ENCODE data around the gene CNOT3. TPM values are rescaled to one million over a fixed set of nuclear protein-coding genes. Genes with fewer than 3 reads are reported as not detected.
A peak's percentile ranks its signal among the peaks of the same experiment; 100 is the strongest.

Gene CNOT3
- total and polyA plus RNA-seq, 2 donors (not counting 1 experiment from before 2014, with no cell fraction given): 28.1 to 82.1 TPM

DNA sequence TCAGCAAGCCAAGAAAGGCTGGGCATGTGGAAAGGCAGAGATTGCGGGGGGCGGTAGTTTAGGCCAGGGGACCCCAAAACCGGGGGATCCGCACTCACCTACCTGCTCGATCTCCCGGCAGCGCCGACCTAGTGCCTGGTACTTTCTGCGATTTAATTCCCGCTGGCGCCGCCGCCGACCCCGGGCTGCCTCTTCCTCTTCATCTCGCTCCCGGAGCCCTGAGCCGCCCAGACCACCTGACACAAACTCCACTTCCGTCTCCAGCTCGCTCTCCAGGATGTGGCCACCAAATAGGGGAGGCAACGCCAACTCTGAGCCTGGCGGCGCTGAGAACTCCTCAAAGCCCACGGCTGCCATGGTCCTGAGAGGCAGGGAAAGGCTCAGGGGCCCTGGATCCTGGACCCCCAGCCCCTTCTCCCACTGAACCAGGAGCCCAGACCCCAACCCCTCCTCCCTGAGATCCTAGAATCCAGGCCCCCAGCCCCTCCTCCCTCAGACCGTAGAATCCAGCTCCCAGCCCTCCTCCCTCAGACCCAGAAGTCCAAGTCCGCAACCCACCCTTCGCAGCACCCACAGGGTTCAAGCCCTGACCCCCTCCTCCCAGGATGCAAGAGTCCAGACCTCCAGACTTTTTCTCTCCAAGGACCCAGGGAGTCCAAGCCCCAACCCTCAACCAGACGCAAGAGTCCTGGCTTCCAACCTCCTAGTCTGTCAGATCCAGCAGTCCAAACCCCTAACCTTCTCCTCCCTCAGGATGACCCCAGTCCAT lies 23.0 kb upstream of the CNOT3 start:
- ATAC-seq (ENCODE audit: low read depth) (no peak), DNase-seq (no peak)
- 2% methylated on average over 28 of the region's 28 CpGs for WGBS (ENCODE audit: insufficient coverage)
- Histone ChIP-seq H3K27ac (ENCODE audit: low read length in 2 of 2) (peak overlapping the region in 1 of 2 donors; percentile 78), H3K27me3 (replicated peaks in 1 of 4; ENCODE audit: control extremely low read depth in 1 of 4, control insufficient read depth in 3 of 4, insufficient read depth in 4 of 4, low read length in 3 of 4) (no peaks in the 10 kb centered on the region), H3K79me2 (ENCODE audit: control insufficient read depth, insufficient read depth, low read length) (peaks cover 51% of the 10 kb centered on the region), H4K20me1 (ENCODE audit: control insufficient read depth, insufficient read depth, low read length, poor library complexity, severe bottlenecking) (peaks cover 27% of the 10 kb centered on the region), H3K9me3 (ENCODE audit: control extremely low read depth in 1 of 3, control insufficient read depth in 2 of 3, insufficient read depth in 1 of 3, low read length in 2 of 3) (no peaks in the 10 kb centered on the region), H3K36me3 (replicated peaks in 1 of 2; ENCODE audit: control extremely low read depth in 1 of 2, control insufficient read depth in 1 of 2, extremely low read depth in 1 of 2, insufficient read depth in 2 of 2, low read length in 1 of 2) (peaks cover 2 to 27% of the 10 kb centered on the region in 2 experiments), H3K9ac (ENCODE audit: low read length) (peak overlapping the region; percentile 77), H3K4me2 (replicated peaks; ENCODE audit: low read depth, low read length, poor library complexity, severe bottlenecking) (peak overlapping the region; percentile 79), H3K4me3 (ENCODE audit: control extremely low read depth in 1 of 5, extremely low read depth in 1 of 5, insufficient read depth in 1 of 5, low read depth in 2 of 5, low read length in 4 of 5) (peak overlapping the region; percentile 71 to 86 (median 81)), H3K4me1 (ENCODE audit: control insufficient read depth in 2 of 2, insufficient read depth in 2 of 2, low read length in 2 of 2) (peaks cover 14 to 25% of the 10 kb centered on the region in 2 donors), H2AFZ (ENCODE audit: insufficient read depth, low read depth, low read length, poor library complexity, severe bottlenecking) (peak overlapping the region; percentile 95)
- H3K4me1 Mint-ChIP-seq: peaks cover 31% of the 10 kb centered on the region
- ChIA-PET POLR2A (interaction anchor here (1.0 to 2.3 kb wide), 7 partner anchors 12 to 334 kb away, joined by 3 to 25 read pairs (median 6); partner anchors contain the start of genes CNOT3, LENG1, LENG8 and NDUFA3), CTCF (interaction anchor here (2.4 kb wide), 1 partner anchor 12 kb away, joined by 8 read pairs; the partner anchor contains the start of gene NDUFA3)
- H3K9me3 Mint-ChIP-seq (ENCODE audit: insufficient read depth): no peaks in the 10 kb centered on the region
- H3K27me3 Mint-ChIP-seq: no peaks in the 10 kb centered on the region
- intact Hi-C loops (cut with micrococcal nuclease): loop anchor here (1.0 to 10.0 kb wide), 7 partner anchors 12 to 1000 kb away; partner anchors contain the start of genes CNOT3, LENG1, MYADM and NDUFA3
- peak overlapping the region; percentile 89 for H3K4me3 Mint-ChIP-seq
- no peak for TF ChIP-seq EZH2 (IDR thresholded peaks at IDR 0.05; ENCODE audit: borderline replicate concordance, insufficient read depth, low read depth, low read length, poor library complexity, severe bottlenecking)
- TF ChIP-seq, protein P1, sequence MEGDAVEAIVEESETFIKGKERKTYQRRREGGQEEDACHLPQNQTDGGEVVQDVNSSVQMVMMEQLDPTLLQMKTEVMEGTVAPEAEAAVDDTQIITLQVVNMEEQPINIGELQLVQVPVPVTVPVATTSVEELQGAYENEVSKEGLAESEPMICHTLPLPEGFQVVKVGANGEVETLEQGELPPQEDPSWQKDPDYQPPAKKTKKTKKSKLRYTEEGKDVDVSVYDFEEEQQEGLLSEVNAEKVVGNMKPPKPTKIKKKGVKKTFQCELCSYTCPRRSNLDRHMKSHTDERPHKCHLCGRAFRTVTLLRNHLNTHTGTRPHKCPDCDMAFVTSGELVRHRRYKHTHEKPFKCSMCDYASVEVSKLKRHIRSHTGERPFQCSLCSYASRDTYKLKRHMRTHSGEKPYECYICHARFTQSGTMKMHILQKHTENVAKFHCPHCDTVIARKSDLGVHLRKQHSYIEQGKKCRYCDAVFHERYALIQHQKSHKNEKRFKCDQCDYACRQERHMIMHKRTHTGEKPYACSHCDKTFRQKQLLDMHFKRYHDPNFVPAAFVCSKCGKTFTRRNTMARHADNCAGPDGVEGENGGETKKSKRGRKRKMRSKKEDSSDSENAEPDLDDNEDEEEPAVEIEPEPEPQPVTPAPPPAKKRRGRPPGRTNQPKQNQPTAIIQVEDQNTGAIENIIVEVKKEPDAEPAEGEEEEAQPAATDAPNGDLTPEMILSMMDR (IDR thresholded peaks at IDR 0.05): no peak
- peak overlapping the region; percentile 87 for H3K27ac Mint-ChIP-seq
